HG03460 (cell line): Measurements from ENCODE around the gene ASB11.

Experiments
- ATAC-seq: cut with Tn5 transposase; IDR thresholded peaks from one replicate; pipeline ENCODE4 v1.9.1; 2021; ENCODE audit not compliant: unreplicated experiment

Gene ASB11

GRCh38 chrX:15315509-15315908, at the start of gene ASB11:
Gene ASB11, minus strand, starts transcription at chrX:15315640. Its CDS starts 35 bp downstream, at chrX:15315605.
- ATAC-seq, result no peak

- no peak for ATAC-seq
Observed at GRCh38 chrX:15359701-15360100, 44.3 kb upstream of the ASB11 start.

- ATAC-seq, result no peak
Observed at GRCh38 chrX:15358533-15358932, 43.1 kb upstream of the ASB11 start.

- ATAC-seq, result no peak
Observed at GRCh38 chrX:15356444-15356843, 41.0 kb upstream of the ASB11 start.

GRCh38 chrX:15350329-15350996, 35.0 kb upstream of the ASB11 start:
- no peak for ATAC-seq

- no peak for ATAC-seq
Observed at GRCh38 chrX:15349046-15349445, 33.6 kb upstream of the ASB11 start.

GRCh38 chrX:15345976-15346375, 30.5 kb upstream of the ASB11 start:
- ATAC-seq, result no peak

GRCh38 chrX:15344106-15344505, 28.7 kb upstream of the ASB11 start:
- no peak for ATAC-seq

GRCh38 chrX:15343075-15343476, 27.6 kb upstream of the ASB11 start:
- no peak for ATAC-seq

- no peak for ATAC-seq
Observed at GRCh38 chrX:15340867-15341266, 25.4 kb upstream of the ASB11 start.

- no peak for ATAC-seq
Observed at GRCh38 chrX:15336023-15336413, 20.6 kb upstream of the ASB11 start.

- ATAC-seq, result peak; percentile 98
Observed at GRCh38 chrX:15335135-15336022, 19.9 kb upstream of the ASB11 start, which contains the start of gene PIGA. Gene PIGA, minus strand, starts transcription at chrX:15335523. Its CDS starts 3,593 bp downstream, at chrX:15331930.

GRCh38 chrX:15334561-15334960, 19.1 kb upstream of the ASB11 start:
- ATAC-seq, result no peak

- ATAC-seq, result no peak
Observed at GRCh38 chrX:15328821-15329220, 13.4 kb upstream of the ASB11 start.

- no peak for ATAC-seq
Observed at GRCh38 chrX:15328131-15328530, 12.7 kb upstream of the ASB11 start.

GRCh38 chrX:15322472-15322871, 7.0 kb upstream of the ASB11 start:
- no peak for ATAC-seq

- ATAC-seq, result no peak
Observed at GRCh38 chrX:15322072-15322471, 6.6 kb upstream of the ASB11 start.

- no peak for ATAC-seq
Observed at GRCh38 chrX:15321447-15321846, 6.0 kb upstream of the ASB11 start.

GRCh38 chrX:15320297-15320696, 4.9 kb upstream of the ASB11 start:
- no peak for ATAC-seq

GRCh38 chrX:15319075-15319474, 3.6 kb upstream of the ASB11 start:
- no peak for ATAC-seq

- no peak for ATAC-seq
Observed at GRCh38 chrX:15314472-15314871, 968 bp downstream of the ASB11 start.

GRCh38 chrX:15311119-15311518, 4.3 kb downstream of the ASB11 start:
- no peak for ATAC-seq
